Ectodermal cell (in vitro differentiated cells): Measurements from ENCODE around the gene MCOLN1.
A peak's percentile ranks its signal among the peaks of the same experiment; 100 is the strongest.

ENCODE experiments used
- H3K27ac ChIP-seq: 2 replicates; pipeline ENCODE4 v1.7.0; 2013; ENCODE audit warnings: mild to moderate bottlenecking, low read depth, low read length; ENCODE audit not compliant: insufficient read depth, poor library complexity, severe bottlenecking
- H3K27me3 ChIP-seq: 2 replicates; pipeline ENCODE4 v1.7.0; 2013; ENCODE audit warnings: mild to moderate bottlenecking, low read length; ENCODE audit not compliant: insufficient read depth, control insufficient read depth, poor library complexity, severe bottlenecking
- H3K36me3 ChIP-seq: one replicate; pipeline ENCODE4 v1.7.0; 2013; ENCODE audit warnings: low read length; ENCODE audit not compliant: control insufficient read depth, insufficient read depth
- H3K4me1 ChIP-seq: one replicate; pipeline ENCODE4 v1.7.0; 2013; ENCODE audit warnings: low read length; ENCODE audit not compliant: control insufficient read depth, insufficient read depth
- H3K4me3 ChIP-seq: 2 replicates; pipeline ENCODE4 v1.7.0; 2013; ENCODE audit warnings: low read depth, low read length, control low read depth; ENCODE audit not compliant: insufficient read depth
- H3K9me3 ChIP-seq: 2 replicates; pipeline ENCODE4 v1.7.0; 2013; ENCODE audit warnings: mild to moderate bottlenecking, low read length, moderate library complexity; ENCODE audit not compliant: control insufficient read depth
- WGBS, 2 experiments: methylation state at CpG; one replicate each; pipeline ENCODE4 v1.1.7; 2013; ENCODE audit warnings: missing lambda C conversion rate in 2 of 2; 5-methylcytosine and 5-hydroxymethylcytosine counted together

MCOLN1 gene

GRCh38 chr19:7513809-7514642, 8.4 kb upstream of the MCOLN1 start:
- Histone ChIP-seq H3K36me3 (no peaks in the 10 kb centered on the region), H3K4me3 (no peak overlapping the region), H3K27me3 (no peaks in the 10 kb centered on the region), H3K27ac (no peak overlapping the region), H3K9me3 (no peaks in the 10 kb centered on the region), H3K4me1 (peaks cover 16% of the 10 kb centered on the region)
- 92 to 94% methylated on average over 4 to 5 of the region's 5 CpGs for whole genome bisulfite sequencing, 2 experiments

- H3K27ac ChIP-seq, result peak overlapping the region; percentile 59
- no peaks in the 10 kb centered on the region for H3K9me3 ChIP-seq
- H3K4me1 ChIP-seq, result peaks cover 16% of the 10 kb centered on the region
- H3K36me3 ChIP-seq, result no peaks in the 10 kb centered on the region
- WGBS, 2 experiments, result 92 to 94% methylated on average over 13 of the region's 13 CpGs
- H3K27me3 ChIP-seq, result no peaks in the 10 kb centered on the region
- peak overlapping the region; percentile 5 for H3K4me3 ChIP-seq
Observed at GRCh38 chr19:7515110-7515644, 7.2 kb upstream of the MCOLN1 start.

- Histone ChIP-seq H3K27me3 (no peaks in the 10 kb centered on the region), H3K4me1 (peaks cover 16% of the 10 kb centered on the region), H3K9me3 (no peaks in the 10 kb centered on the region), H3K4me3 (peak within 1 kb of the TSS; percentile 85), H3K36me3 (no peaks in the 10 kb centered on the region), H3K27ac (peak within 1 kb of the TSS; percentile 59)
- WGBS, 2 experiments, result 2% methylated on average over 33 of the region's 33 CpGs
Observed at GRCh38 chr19:7515645-7516151, 6.7 kb upstream of the MCOLN1 start, which contains the start of gene ZNF358. Gene ZNF358 (plus strand): TSS chr19:7516103. CDS start chr19:7519243, 3,140 bp downstream.

- WGBS, 2 experiments, result 0 to 1% methylated on average over 28 of the region's 28 CpGs
- H3K4me3 ChIP-seq, result peak overlapping the region; percentile 85
- H3K36me3 ChIP-seq, result no peaks in the 10 kb centered on the region
- peak overlapping the region; percentile 26 for H3K27ac ChIP-seq
- H3K4me1 ChIP-seq, result peaks cover 16% of the 10 kb centered on the region
- no peaks in the 10 kb centered on the region for H3K27me3 ChIP-seq
- H3K9me3 ChIP-seq, result no peaks in the 10 kb centered on the region
Observed at GRCh38 chr19:7516333-7516732, 6.1 kb upstream of the MCOLN1 start.

- Histone ChIP-seq H3K27me3 (no peaks in the 10 kb centered on the region), H3K4me3 (peak overlapping the region; percentile 85), H3K27ac (no peak overlapping the region), H3K36me3 (no peaks in the 10 kb centered on the region), H3K4me1 (peaks cover 18% of the 10 kb centered on the region), H3K9me3 (no peaks in the 10 kb centered on the region)
- 77 to 81% methylated on average over 4 of the region's 4 CpGs for WGBS, 2 experiments
Observed at GRCh38 chr19:7516878-7517277, 5.5 kb upstream of the MCOLN1 start.

- peaks cover 23% of the 10 kb centered on the region for H3K4me1 ChIP-seq
- no peak overlapping the region for H3K27ac ChIP-seq
- no peaks in the 10 kb centered on the region for H3K36me3 ChIP-seq
- no peaks in the 10 kb centered on the region for H3K9me3 ChIP-seq
- H3K27me3 ChIP-seq, result no peaks in the 10 kb centered on the region
- WGBS, 2 experiments, result 95 to 97% methylated on average over 74 of the region's 74 CpGs
- no peak overlapping the region for H3K4me3 ChIP-seq
Observed at GRCh38 chr19:7519361-7520130, 2.9 kb upstream of the MCOLN1 start.

- Histone ChIP-seq H3K9me3 (no peaks in the 10 kb centered on the region), H3K27me3 (no peaks in the 10 kb centered on the region), H3K4me3 (no peak overlapping the region), H3K4me1 (peaks cover 19% of the 10 kb centered on the region), H3K27ac (no peak overlapping the region), H3K36me3 (no peaks in the 10 kb centered on the region)
- WGBS, 2 experiments, result 95 to 96% methylated on average over 51 of the region's 51 CpGs
Observed at GRCh38 chr19:7520131-7521051, 2.0 kb upstream of the MCOLN1 start.

GRCh38 chr19:7521551-7522071, 813 bp upstream of the MCOLN1 start:
- Histone ChIP-seq H3K9me3 (no peaks in the 10 kb centered on the region), H3K27me3 (no peaks in the 10 kb centered on the region), H3K36me3 (no peaks in the 10 kb centered on the region), H3K4me3 (peak overlapping the region; percentile 74), H3K27ac (no peak overlapping the region), H3K4me1 (peaks cover 14% of the 10 kb centered on the region)
- 46 to 52% methylated on average over 10 of the region's 10 CpGs for WGBS, 2 experiments

GRCh38 chr19:7522923-7523667, 671 bp downstream of the MCOLN1 start:
- Histone ChIP-seq H3K27ac (no peak overlapping the region), H3K4me1 (peaks cover 8% of the 10 kb centered on the region), H3K27me3 (no peaks in the 10 kb centered on the region), H3K36me3 (no peaks in the 10 kb centered on the region), H3K4me3 (peak overlapping the region; percentile 74), H3K9me3 (no peaks in the 10 kb centered on the region)
- WGBS, 2 experiments, result 17 to 18% methylated on average over 23 of the region's 23 CpGs
